Testis (tissue), 2 donors: ENCODE measurements around the gene CTDSPL.

Experiments used
- CTCF ChIP-seq, 3 experiments: fragments of 450-650 bp in 2 of 3; fragments of 200-600 bp in 1 of 3; sonication (generic) in 1 of 3; IDR thresholded peaks; one replicate each; pipeline ENCODE4 v1.5.1; 2016 to 2019; ENCODE audit warnings: antibody characterized with exemption in 3 of 3, mild to moderate bottlenecking in 2 of 3, moderate library complexity in 1 of 3
- POLR2A ChIP-seq: fragments of 450-650 bp; IDR thresholded peaks from one replicate; pipeline ENCODE4 v1.6.1; 2017; ENCODE audit warnings: antibody characterized with exemption, mild to moderate bottlenecking, moderate library complexity

DNA sequence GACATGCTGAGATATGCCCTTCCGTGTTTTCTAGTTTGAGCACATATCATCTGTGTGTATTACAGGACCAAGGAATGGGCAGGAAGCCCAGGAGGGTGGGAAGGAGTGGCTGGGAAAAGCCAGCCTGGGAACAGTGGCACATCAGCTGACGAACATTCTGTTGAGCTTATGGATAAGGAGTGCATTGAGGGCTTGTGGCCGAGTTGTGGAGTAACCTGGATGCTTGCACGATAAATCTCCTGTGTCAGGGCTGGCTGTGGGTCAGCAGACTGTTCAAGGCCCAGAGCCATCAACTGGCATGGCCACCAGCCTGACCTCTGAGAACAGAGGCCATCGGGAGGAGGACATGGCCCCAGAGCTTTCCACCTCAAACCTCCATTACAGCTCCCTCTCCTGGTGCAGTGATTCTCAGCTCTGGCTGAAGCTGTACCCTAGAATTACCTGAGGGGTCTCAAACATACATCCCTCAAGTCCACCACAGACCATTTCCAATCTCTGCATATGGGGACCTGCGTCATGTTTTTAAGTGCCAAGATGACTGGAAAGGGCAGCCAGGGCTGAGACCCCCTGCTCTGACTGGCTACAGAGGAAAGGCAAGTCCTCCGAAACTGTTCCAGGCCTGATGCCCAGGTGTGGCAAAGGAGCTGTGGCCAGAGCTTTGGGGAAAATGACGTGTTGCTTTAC lies 124.1 kb downstream of the CTDSPL start:
- TF ChIP-seq CTCF (IDR thresholded peaks at IDR 0.05) (no peak), POLR2A (no peak)
